ENCODE measurements around the gene NAA80. TPM values are rescaled to one million over a fixed set of nuclear protein-coding genes. Genes with fewer than 3 reads are reported as not detected.

Gene NAA80
- polyA plus RNA-seq, 1 donor from 2014 or later: 4.6 TPM

- H2AFZ ChIP-seq (ENCODE audit: low read depth, low read length): no peak overlapping the region
- H3K9ac ChIP-seq (ENCODE audit: low read length): no peak overlapping the region
Observed at GRCh38 chr3:50341996-50342650, 42.9 kb upstream of the NAA80 start.

DNA sequence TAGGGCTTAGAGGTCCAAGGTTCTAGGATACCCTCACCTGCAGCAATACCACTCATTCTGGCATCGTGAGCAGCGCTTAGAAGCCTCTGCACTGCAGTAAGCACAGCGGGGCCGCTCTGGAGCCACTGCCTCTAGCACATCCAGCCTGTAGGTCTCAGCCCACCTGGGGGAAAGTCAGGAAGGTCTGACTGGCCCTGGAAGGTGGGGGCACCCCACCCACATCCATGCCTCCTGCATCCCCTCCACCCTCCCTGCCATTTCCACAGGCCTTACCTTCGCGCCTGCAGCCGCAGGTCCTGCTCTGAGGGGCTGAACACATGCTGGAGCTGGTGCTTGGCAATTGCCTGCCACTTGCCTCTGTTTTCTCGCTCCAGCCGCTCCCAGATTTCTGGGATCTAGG is 42.3 kb upstream of the NAA80 start:
- H2AFZ ChIP-seq (ENCODE audit: low read depth, low read length): no peak overlapping the region

More at GRCh38 chr3:50341996-50342650, 42.9 kb upstream of the NAA80 start:
- H3F3A ChIP-seq (ENCODE audit: insufficient read depth, low read length, poor library complexity, severe bottlenecking): no peaks in the 10 kb centered on the region
- no peaks in the 10 kb centered on the region for H3K36me3 ChIP-seq (ENCODE audit: insufficient read depth, low read length)
- peaks cover 43% of the 10 kb centered on the region for H3K27me3 ChIP-seq (ENCODE audit: insufficient read depth, low read depth, low read length)
- no peaks in the 10 kb centered on the region for H3K9me3 ChIP-seq (ENCODE audit: low read length)
- no peak for TF ChIP-seq MXI1 (conservative IDR thresholded peaks at IDR 0.05; ENCODE audit: poor library complexity, severe bottlenecking)
- no peaks in the 10 kb centered on the region for H3K79me2 ChIP-seq (replicated peaks; ENCODE audit: insufficient read depth, low read length)
- H3K4me3 ChIP-seq (ENCODE audit: low read length): no peak overlapping the region
- no peaks in the 10 kb centered on the region for H4K20me1 ChIP-seq (ENCODE audit: insufficient read depth)
- H3K4me2 ChIP-seq (ENCODE audit: low read length): no peak overlapping the region
- H3K9me2 ChIP-seq (ENCODE audit: insufficient read depth, low read length): no peaks in the 10 kb centered on the region
- no peak overlapping the region for H3K27ac ChIP-seq (ENCODE audit: low read length)

More for the DNA sequence above, 42.3 kb upstream of the NAA80 start:
- no peak overlapping the region for H3K27ac ChIP-seq (ENCODE audit: low read length)
- no peaks in the 10 kb centered on the region for H4K20me1 ChIP-seq (ENCODE audit: insufficient read depth)
- no peak overlapping the region for H3K4me3 ChIP-seq (ENCODE audit: low read length)
- no peaks in the 10 kb centered on the region for H3K9me3 ChIP-seq (ENCODE audit: low read length)
- no peak overlapping the region for H3K9ac ChIP-seq (ENCODE audit: low read length)
- H3K27me3 ChIP-seq (ENCODE audit: insufficient read depth, low read depth, low read length): peaks cover 43% of the 10 kb centered on the region
- H3K79me2 ChIP-seq (replicated peaks; ENCODE audit: insufficient read depth, low read length): peaks cover 2% of the 10 kb centered on the region
- no peaks in the 10 kb centered on the region for H3K36me3 ChIP-seq (ENCODE audit: insufficient read depth, low read length)
- no peak for TF ChIP-seq EP300 (conservative IDR thresholded peaks at IDR 0.05; ENCODE audit: poor library complexity, severe bottlenecking)
- no peak for TF ChIP-seq EZH2 (IDR thresholded peaks at IDR 0.05; ENCODE audit: borderline replicate concordance, insufficient read depth, low read length, poor library complexity, severe bottlenecking)
- TF ChIP-seq MXI1 (conservative IDR thresholded peaks at IDR 0.05; ENCODE audit: poor library complexity, severe bottlenecking): no peak
- no peak for TF ChIP-seq RAD21 (conservative IDR thresholded peaks at IDR 0.05)
- no peak for TF ChIP-seq POLR2AphosphoS5 (IDR thresholded peaks at IDR 0.05)
- TF ChIP-seq, protein P1, sequence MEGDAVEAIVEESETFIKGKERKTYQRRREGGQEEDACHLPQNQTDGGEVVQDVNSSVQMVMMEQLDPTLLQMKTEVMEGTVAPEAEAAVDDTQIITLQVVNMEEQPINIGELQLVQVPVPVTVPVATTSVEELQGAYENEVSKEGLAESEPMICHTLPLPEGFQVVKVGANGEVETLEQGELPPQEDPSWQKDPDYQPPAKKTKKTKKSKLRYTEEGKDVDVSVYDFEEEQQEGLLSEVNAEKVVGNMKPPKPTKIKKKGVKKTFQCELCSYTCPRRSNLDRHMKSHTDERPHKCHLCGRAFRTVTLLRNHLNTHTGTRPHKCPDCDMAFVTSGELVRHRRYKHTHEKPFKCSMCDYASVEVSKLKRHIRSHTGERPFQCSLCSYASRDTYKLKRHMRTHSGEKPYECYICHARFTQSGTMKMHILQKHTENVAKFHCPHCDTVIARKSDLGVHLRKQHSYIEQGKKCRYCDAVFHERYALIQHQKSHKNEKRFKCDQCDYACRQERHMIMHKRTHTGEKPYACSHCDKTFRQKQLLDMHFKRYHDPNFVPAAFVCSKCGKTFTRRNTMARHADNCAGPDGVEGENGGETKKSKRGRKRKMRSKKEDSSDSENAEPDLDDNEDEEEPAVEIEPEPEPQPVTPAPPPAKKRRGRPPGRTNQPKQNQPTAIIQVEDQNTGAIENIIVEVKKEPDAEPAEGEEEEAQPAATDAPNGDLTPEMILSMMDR (IDR thresholded peaks at IDR 0.05; ENCODE audit: poor library complexity, severe bottlenecking): no peak
- no peak for TF ChIP-seq TAF1 (IDR thresholded peaks at IDR 0.05; ENCODE audit: low read depth)
- TF ChIP-seq, protein P2, sequence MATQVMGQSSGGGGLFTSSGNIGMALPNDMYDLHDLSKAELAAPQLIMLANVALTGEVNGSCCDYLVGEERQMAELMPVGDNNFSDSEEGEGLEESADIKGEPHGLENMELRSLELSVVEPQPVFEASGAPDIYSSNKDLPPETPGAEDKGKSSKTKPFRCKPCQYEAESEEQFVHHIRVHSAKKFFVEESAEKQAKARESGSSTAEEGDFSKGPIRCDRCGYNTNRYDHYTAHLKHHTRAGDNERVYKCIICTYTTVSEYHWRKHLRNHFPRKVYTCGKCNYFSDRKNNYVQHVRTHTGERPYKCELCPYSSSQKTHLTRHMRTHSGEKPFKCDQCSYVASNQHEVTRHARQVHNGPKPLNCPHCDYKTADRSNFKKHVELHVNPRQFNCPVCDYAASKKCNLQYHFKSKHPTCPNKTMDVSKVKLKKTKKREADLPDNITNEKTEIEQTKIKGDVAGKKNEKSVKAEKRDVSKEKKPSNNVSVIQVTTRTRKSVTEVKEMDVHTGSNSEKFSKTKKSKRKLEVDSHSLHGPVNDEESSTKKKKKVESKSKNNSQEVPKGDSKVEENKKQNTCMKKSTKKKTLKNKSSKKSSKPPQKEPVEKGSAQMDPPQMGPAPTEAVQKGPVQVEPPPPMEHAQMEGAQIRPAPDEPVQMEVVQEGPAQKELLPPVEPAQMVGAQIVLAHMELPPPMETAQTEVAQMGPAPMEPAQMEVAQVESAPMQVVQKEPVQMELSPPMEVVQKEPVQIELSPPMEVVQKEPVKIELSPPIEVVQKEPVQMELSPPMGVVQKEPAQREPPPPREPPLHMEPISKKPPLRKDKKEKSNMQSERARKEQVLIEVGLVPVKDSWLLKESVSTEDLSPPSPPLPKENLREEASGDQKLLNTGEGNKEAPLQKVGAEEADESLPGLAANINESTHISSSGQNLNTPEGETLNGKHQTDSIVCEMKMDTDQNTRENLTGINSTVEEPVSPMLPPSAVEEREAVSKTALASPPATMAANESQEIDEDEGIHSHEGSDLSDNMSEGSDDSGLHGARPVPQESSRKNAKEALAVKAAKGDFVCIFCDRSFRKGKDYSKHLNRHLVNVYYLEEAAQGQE (IDR thresholded peaks at IDR 0.05; ENCODE audit: borderline replicate concordance): no peak
- no peak for TF ChIP-seq SMC3 (conservative IDR thresholded peaks at IDR 0.05; ENCODE audit: poor library complexity)
- no peaks in the 10 kb centered on the region for H3K9me2 ChIP-seq (ENCODE audit: insufficient read depth, low read length)
- no peaks in the 10 kb centered on the region for H3F3A ChIP-seq (ENCODE audit: insufficient read depth, low read length, poor library complexity, severe bottlenecking)
- H3K4me2 ChIP-seq (ENCODE audit: low read length): no peak overlapping the region

Measured in neural cell (in vitro differentiated cells).